Spinal cord (tissue), 10 donors: ENCODE data around the gene CYB561D2. TPM values are rescaled to one million over a fixed set of nuclear protein-coding genes. Genes with fewer than 3 reads are reported as not detected.

ENCODE experiments used
- DNase-seq, 6 donors: peaks; one replicate each; pipeline versions ENCODE4 v3.0.0 to v3.0.0-alpha.2; 2013 to 2015; ENCODE audit warnings: low spot score in 6 of 6, low read depth in 4 of 6
- H3K27ac ChIP-seq: one replicate; pipeline ENCODE4 v1.5.1; 2013; ENCODE audit warnings: low read depth, low read length, control low read depth
- H3K27me3 ChIP-seq: one replicate; pipeline ENCODE4 v1.6.1; 2013; ENCODE audit warnings: low read length; ENCODE audit not compliant: control insufficient read depth, insufficient read depth
- H3K36me3 ChIP-seq: one replicate; pipeline ENCODE4 v1.6.1; 2013; ENCODE audit warnings: low read length; ENCODE audit not compliant: control insufficient read depth, insufficient read depth
- H3K4me1 ChIP-seq: one replicate; pipeline ENCODE4 v1.6.1; 2013; ENCODE audit warnings: low read length; ENCODE audit not compliant: control insufficient read depth, insufficient read depth
- H3K4me3 ChIP-seq: one replicate; pipeline ENCODE4 v1.5.1; 2013; ENCODE audit warnings: low read depth, low read length, control low read depth
- H3K9me3 ChIP-seq: one replicate; pipeline ENCODE4 v1.6.1; 2013; ENCODE audit warnings: low read length; ENCODE audit not compliant: control insufficient read depth, insufficient read depth
- WGBS: methylation state at CpG from one replicate; pipeline ENCODE4 v1.1.5; 2013; ENCODE audit warnings: missing lambda C conversion rate; ENCODE audit not compliant: insufficient coverage; 5-methylcytosine and 5-hydroxymethylcytosine counted together
- polyA plus RNA-seq, 2 donors: library from polyadenylated mRNA; unstranded; fragments of 120-200 nt; gene quantifications; one replicate each; pipeline ENCODE4 v1.2.1, GENCODE V29; 2013; ENCODE audit not compliant: insufficient read length in 2 of 2
- total RNA-seq, 2 donors: library from RNA; depleted of rRNA in 1 of 2; stranded (reverse); fragments of 120-200 nt in 1 of 2; fragments of >200 nt in 1 of 2; gene quantifications; one replicate each; pipeline versions ENCODE4 v1.2.3 to v1.2.4, GENCODE V29; 2013 to 2014
- donor health status: healthy.

Gene CYB561D2
- total and polyA plus RNA-seq, 4 donors, result 14.8 to 16.1 (median 15.4) TPM

- Histone ChIP-seq H3K4me1 (peaks cover 61% of the 10 kb centered on the region), H3K4me3 (peak overlapping the region; percentile 91), H3K27me3 (no peaks in the 10 kb centered on the region), H3K9me3 (no peaks in the 10 kb centered on the region), H3K27ac (peak overlapping the region; percentile 95), H3K36me3 (peaks cover 65% of the 10 kb centered on the region)
- DNase-seq, result no peak
- WGBS, result 53% methylated on average over 10 of the region's 11 CpGs
Measured at GRCh38 chr3:50351323-50351697, 648 bp downstream of the CYB561D2 start.

- Histone ChIP-seq H3K36me3 (peaks cover 74% of the 10 kb centered on the region), H3K9me3 (no peaks in the 10 kb centered on the region), H3K4me3 (no peak overlapping the region), H3K27me3 (no peaks in the 10 kb centered on the region), H3K4me1 (peaks cover 66% of the 10 kb centered on the region), H3K27ac (no peak overlapping the region)
- DNase-seq, result no peak
- WGBS, result no CpG with 5 or more reads among the region's 2 CpGs
Measured at GRCh38 chr3:50352781-50353180, 2.1 kb downstream of the CYB561D2 start.

DNA sequence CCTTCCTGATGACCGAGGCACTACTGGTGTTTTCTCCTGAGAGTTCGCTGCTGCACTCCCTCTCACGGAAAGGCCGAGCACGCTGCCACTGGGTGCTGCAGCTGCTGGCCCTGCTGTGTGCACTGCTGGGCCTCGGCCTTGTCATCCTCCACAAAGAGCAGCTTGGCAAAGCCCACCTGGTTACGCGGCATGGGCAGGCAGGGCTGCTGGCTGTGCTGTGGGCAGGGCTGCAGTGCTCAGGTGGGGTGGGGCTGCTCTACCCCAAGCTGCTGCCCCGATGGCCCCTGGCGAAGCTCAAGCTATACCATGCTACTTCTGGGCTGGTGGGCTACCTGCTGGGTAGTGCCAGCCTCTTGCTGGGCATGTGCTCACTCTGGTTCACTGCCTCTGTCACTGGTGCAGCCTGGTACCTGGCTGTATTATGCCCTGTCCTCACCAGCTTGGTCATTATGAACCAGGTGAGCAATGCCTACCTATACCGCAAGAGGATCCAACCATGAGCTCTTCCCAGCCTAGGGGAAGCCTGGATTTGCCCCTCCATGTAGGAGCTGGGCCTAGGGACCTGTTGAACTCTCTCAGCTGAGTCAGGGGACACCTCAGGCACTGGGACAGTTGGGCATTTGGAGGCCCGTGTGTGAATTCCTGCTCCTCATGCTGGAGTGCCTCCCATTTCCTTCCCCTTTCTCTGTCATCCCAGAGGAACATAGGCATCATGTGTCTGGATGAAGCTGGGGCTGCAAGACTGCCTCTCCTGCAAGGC, 2.8 kb downstream of the CYB561D2 start:
- peaks cover 73% of the 10 kb centered on the region for H3K36me3 ChIP-seq
- no peak for DNase-seq
- no peak overlapping the region for H3K27ac ChIP-seq
- peaks cover 67% of the 10 kb centered on the region for H3K4me1 ChIP-seq
- no peaks in the 10 kb centered on the region for H3K9me3 ChIP-seq
- 90% methylated on average over 11 of the region's 12 CpGs for WGBS
- H3K4me3 ChIP-seq, result no peak overlapping the region
- no peaks in the 10 kb centered on the region for H3K27me3 ChIP-seq

DNA sequence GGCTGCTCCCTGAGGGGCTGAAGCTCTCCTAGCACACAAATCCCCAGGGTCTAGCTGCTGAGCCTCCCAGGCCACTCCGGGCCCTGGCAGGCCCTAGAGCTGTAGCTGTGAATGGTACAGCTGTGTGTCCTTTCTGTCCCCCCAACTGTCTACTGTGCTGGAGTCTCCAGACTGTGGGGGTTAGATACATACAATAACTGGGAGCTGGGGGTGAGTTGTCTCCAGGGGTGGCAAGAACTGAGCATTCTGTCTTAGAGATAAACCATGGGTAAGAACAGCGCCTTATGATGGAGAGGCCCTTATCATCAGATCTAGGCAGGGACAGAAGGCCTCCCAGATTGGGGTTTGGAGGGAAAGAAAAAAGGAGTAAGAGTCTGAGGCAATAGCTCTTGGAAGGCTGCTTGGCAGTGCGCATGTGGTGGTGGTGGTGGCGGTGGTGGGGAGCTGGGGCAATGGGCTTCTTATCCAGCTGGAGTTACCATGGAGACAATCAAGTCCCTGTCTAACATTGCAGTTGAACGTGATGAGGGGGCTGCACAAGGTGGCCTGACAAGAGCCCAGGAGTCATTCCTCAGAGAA, 3.6 kb downstream of the CYB561D2 start:
- Histone ChIP-seq H3K27ac (no peak overlapping the region), H3K9me3 (no peaks in the 10 kb centered on the region), H3K4me3 (no peak overlapping the region), H3K4me1 (peaks cover 66% of the 10 kb centered on the region), H3K36me3 (peaks cover 69% of the 10 kb centered on the region), H3K27me3 (no peaks in the 10 kb centered on the region)
- no peak for DNase-seq
- WGBS, result 67% methylated on average over 4 of the region's 5 CpGs

GRCh38 chr3:50354850-50355249, 4.2 kb downstream of the CYB561D2 start:
- WGBS, result 89% methylated on average over 7 of the region's 7 CpGs
- Histone ChIP-seq H3K36me3 (peaks cover 65% of the 10 kb centered on the region), H3K27ac (no peak overlapping the region), H3K9me3 (no peaks in the 10 kb centered on the region), H3K4me3 (no peak overlapping the region), H3K27me3 (no peaks in the 10 kb centered on the region), H3K4me1 (peaks cover 63% of the 10 kb centered on the region)
- DNase-seq, result no peak

- Histone ChIP-seq H3K27ac (no peak overlapping the region), H3K9me3 (no peaks in the 10 kb centered on the region), H3K4me1 (peaks cover 58% of the 10 kb centered on the region), H3K4me3 (no peak overlapping the region), H3K36me3 (peaks cover 65% of the 10 kb centered on the region), H3K27me3 (no peaks in the 10 kb centered on the region)
- 60% methylated on average over 4 of the region's 5 CpGs for WGBS
- no peak for DNase-seq
Measured at GRCh38 chr3:50355829-50356552, 5.3 kb downstream of the CYB561D2 start.

- Histone ChIP-seq H3K36me3 (peaks cover 61% of the 10 kb centered on the region), H3K4me1 (peaks cover 52% of the 10 kb centered on the region), H3K9me3 (no peaks in the 10 kb centered on the region), H3K4me3 (peak overlapping the region; percentile 10), H3K27ac (no peak overlapping the region), H3K27me3 (no peaks in the 10 kb centered on the region)
- peak in 1 of 6 donors; percentile 28 for DNase-seq
- 75% methylated on average over 5 of the region's 5 CpGs for WGBS
Measured at GRCh38 chr3:50356553-50356952, 5.9 kb downstream of the CYB561D2 start.

GRCh38 chr3:50357481-50357880, 6.8 kb downstream of the CYB561D2 start:
- 100% methylated on average over 1 of the region's 1 CpG for WGBS

DNA sequence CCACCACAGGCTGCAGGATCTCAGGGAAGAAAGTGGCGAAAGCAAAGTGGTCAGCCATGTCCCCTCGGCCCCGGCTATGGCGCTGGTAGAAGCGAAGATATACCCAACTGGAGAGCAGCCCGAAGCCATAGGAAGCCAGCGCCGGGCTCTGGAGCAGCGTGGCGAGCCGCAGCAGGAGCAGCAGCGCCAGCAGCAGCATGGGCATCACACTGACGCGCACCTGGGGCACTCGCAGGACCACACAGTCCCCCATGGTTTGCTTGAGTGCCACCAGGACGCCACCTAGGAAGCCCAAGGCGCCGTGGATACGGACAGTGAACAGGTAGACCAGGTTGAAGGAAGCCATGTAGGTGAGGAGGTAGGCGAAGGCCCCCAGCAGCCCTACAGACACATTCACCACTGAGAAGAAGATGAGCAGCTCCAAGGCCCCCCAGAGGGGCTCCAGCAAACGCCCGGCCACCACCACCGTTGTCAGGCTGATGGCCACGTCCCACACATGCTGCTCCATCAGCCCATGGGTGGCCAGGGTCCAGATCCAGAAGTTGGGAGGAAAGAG, 7.8 kb downstream of the CYB561D2 start:
- no peaks in the 10 kb centered on the region for H3K27me3 ChIP-seq
- peaks cover 53% of the 10 kb centered on the region for H3K36me3 ChIP-seq
- 63% methylated on average over 23 of the region's 24 CpGs for WGBS
- H3K4me1 ChIP-seq, result peaks cover 48% of the 10 kb centered on the region
- H3K27ac ChIP-seq, result peak overlapping the region; percentile 78
- H3K4me3 ChIP-seq, result peak overlapping the region; percentile 91
- H3K9me3 ChIP-seq, result no peaks in the 10 kb centered on the region
- no peak for DNase-seq

More at GRCh38 chr3:50357481-50357880, 6.8 kb downstream of the CYB561D2 start:
- peak overlapping the region; percentile 91 for H3K4me3 ChIP-seq
- peaks cover 56% of the 10 kb centered on the region for H3K36me3 ChIP-seq
- peaks cover 48% of the 10 kb centered on the region for H3K4me1 ChIP-seq
- no peaks in the 10 kb centered on the region for H3K9me3 ChIP-seq
- H3K27me3 ChIP-seq, result no peaks in the 10 kb centered on the region
- no peak overlapping the region for H3K27ac ChIP-seq
- DNase-seq, result no peak
